Activated naive CD4-positive, alpha-beta T cell (primary cell): ENCODE results near the gene UMPS.

Experiments
- DNase-seq, 4 experiments: peaks; one replicate each; lab custom pipeline; 2025; lab: John Stamatoyannopoulos, UW

UMPS gene

GRCh38 chr3:124730129-124730940 lies at the start of gene UMPS:
TSS of gene UMPS (plus strand) at chr3:124730452. CDS start at chr3:124730472, 20 bp downstream.
- peak; percentile 69 to 87 (median 82) for DNase-seq

DNA sequence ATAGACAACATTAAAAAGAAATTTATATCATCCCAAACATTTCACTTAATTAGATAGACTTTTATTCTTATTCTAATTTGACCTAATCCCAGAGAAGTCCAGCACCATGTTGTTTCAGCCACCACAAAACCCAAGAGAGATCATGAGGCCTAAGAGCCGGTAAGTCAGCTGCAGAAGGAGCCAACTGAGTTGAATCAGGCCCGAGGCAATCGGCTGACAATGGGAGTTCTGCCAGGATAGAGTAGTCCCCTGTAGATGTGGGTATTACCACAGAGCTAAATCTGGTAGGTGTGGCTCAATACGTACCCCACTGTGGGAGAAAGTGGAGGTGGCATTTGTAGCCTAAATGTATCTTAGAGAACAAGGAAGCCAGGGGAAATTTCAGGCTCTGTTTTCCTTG lies 49.7 kb upstream of the UMPS start:
- DNase-seq, result no peak

- no peak for DNase-seq
Observed at GRCh38 chr3:124682263-124682662, 48.0 kb upstream of the UMPS start.

DNA sequence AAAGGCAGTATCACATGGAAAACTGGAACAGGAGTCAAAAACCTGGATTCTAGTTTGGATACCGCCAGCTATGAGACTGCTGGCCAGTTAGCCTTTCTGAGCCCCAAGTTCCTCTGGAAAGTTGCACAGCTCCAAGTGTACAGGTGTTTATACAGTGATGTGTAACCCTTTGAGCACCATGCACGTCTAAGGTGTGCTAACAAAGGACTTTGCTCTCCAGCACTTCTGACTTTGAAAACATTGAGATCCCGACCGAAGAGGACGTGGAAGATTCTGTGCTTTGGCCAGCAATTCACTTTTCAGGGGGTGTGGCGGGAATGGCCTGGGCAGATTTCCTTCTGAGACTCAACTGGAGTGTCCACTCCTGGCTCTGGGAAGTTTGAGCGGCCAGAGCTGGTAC lies 45.8 kb upstream of the UMPS start:
- no peak for DNase-seq

- no peak for DNase-seq
Observed at GRCh38 chr3:124685067-124685466, 45.2 kb upstream of the UMPS start.

- no peak for DNase-seq
Observed at GRCh38 chr3:124685481-124685880, 44.8 kb upstream of the UMPS start.

GRCh38 chr3:124686028-124686670 lies 44.1 kb upstream of the UMPS start:
- no peak for DNase-seq

DNA sequence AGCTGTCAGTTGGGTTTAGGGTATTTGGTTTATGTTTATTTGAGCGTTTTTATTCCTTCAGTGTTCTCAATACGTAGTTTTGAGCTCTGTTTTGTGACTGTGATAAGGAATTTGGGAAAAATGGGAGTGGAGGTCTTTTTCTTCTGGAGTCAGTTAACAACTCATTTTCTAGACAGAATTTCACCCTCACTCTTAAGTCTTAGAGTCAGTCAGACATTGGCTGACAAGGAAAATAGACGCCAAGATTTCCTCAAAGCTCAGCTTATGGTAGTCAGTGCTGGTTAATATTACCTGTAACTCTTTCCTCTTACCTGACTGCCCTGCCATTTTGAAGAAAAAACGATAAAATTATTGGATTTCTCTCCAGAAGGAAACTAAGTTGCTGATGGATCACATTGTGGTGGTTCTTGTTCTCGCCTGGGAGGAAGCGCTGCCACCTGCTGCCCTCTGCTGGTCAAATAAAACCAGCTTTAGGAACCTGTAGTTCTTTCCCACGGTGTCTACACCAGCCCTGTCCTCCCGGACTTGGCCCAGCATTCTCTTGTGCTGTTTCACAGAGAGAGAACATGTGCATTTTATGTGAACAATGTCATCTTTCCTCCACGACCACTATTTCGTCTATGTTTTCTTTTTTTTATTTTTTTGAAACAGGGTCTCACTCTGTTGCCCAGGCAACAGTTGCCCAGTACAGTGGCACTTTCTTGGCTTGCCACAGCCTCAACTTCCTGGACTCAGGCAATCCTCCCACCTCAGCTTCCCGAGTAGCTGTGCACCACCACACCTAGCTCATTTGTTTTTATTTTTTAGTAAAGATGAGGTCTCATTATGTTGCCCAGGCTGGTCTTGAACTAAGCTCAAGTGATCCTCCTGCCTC lies 41.4 kb upstream of the UMPS start:
- peak; percentile 14 to 43 (median 29) for DNase-seq

- no peak for DNase-seq
Observed at GRCh38 chr3:124691599-124691998, 38.7 kb upstream of the UMPS start.

- DNase-seq, result no peak
Observed at GRCh38 chr3:124694486-124694885, 35.8 kb upstream of the UMPS start.

DNA sequence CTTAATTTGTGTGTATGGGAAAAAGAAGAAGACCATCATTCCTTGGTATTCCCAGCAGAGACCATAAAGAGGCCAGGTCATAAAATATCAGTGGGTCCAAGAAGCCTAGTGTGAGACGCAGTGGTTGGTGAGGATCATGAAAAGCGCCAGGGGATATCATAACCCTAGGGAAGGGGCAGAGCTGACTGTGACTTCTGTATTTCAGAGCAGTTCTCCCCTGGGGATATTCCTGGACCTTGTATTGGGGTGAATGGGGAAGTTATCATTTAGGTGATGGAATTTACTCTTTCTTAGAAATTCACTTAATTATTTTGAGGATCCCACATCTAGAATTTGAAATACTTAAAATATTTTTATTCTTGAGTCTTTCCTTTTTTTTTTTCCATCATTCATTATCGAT lies 34.9 kb upstream of the UMPS start:
- DNase-seq, result no peak

DNA sequence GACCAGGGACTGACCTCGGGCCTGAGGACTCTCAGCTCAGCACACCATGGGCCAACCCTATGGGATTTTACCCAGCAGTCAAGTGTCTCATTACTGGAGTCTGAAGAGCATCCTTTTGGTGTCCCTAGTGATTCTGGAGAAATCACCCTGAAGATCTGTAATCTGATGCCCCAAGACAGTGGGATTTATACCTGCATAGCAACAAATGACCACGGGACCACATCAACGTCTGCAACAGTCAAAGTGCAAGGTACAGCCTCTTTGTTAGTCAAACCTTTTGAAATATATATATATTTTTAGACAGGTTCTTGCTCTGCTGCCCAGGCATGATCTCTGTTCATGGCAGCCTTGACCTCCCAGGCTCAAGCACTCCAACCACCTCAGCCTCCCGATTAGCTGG lies 34.2 kb upstream of the UMPS start:
- no peak for DNase-seq

GRCh38 chr3:124697302-124697701 lies 33.0 kb upstream of the UMPS start:
- no peak for DNase-seq

DNA sequence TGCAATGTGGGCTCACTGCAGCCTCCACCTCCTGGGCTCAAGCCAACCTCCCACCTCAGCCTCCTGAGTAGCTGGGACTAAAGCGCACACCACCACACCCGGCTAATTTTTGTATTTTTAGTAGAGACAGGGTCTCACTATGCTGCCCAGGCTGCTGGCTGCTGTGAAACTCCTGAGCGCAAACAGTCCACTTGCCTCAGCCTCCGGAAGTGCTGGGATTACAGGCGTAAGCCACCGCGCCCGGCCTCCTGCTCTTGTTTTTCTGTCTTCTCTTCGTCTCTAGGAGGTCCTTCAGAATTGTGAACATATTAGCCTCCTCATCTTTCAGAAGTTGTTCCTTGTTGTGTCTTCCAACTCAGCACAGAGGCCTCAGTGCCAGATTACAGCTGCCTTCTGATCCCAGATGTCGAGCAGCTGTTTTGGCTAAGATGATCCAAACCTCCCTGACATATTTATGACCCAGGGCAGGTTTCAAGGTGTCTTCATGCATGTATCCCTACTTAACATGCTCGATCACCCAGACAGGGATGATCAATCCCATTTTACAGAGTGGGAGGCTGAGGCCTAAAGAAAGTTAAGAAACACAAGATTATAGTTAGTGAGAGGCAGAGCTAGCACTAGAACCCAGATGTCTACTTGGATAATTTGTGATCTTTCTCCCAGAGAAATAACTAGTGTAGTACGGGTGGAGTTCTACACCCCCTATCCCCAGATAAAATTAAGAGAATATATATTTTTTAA lies 32.1 kb upstream of the UMPS start:
- DNase-seq, result no peak

GRCh38 chr3:124699051-124699450 lies 31.2 kb upstream of the UMPS start:
- no peak for DNase-seq

DNA sequence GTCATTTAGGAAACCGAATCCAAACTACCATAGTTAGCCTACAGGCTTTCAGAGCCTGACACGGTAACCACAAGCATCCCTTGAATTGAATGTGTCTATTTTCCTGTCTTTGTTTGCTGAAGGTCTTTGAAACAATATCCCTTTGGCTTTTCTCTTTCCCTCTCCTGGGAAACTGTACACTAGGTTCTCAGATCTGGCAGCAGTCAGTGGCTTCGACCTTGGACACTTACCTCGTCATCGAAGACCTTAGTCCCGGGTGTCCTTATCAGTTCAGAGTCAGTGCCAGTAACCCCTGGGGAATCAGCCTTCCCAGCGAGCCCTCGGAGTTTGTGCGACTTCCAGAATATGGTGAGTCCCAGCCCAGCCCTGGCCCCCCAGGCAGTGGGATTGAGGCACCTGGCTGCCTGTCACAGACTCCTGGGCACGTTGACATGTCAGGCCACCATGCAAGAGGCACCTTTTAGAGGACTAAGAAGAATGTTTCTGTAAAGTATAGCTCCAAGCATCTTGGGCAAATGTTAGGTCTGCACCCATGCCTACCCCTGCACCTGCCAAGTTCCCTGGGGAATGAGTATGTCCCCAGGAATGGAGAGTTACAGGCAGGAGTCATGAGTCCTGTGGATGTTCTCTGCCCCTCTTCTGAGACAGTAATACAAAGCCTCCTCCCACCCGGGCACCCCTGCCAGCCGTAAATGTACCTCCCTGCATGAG lies 30.4 kb upstream of the UMPS start:
- no peak for DNase-seq

- no peak for DNase-seq
Observed at GRCh38 chr3:124700880-124701684, 29.2 kb upstream of the UMPS start.

GRCh38 chr3:124701687-124702086 lies 28.6 kb upstream of the UMPS start:
- no peak for DNase-seq

DNA sequence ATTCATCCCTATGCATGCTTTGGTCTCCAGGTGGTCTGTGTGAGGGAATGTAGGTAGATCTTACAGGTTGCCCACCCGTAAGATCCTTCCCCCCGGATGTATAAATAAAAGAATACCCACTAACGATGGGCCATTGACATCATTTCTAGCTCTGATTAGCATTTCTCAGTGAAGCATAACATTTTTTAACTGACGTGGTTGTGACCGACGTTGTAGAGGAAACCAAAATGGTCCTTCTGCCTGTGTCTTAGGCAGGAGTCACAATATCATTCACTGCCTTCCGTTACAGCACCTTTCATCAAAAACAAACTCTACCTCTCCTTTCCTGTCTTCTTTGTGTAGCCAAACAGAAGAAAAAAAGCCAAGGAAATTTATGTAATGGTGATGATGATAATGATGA lies 27.3 kb upstream of the UMPS start:
- DNase-seq, result no peak

DNA sequence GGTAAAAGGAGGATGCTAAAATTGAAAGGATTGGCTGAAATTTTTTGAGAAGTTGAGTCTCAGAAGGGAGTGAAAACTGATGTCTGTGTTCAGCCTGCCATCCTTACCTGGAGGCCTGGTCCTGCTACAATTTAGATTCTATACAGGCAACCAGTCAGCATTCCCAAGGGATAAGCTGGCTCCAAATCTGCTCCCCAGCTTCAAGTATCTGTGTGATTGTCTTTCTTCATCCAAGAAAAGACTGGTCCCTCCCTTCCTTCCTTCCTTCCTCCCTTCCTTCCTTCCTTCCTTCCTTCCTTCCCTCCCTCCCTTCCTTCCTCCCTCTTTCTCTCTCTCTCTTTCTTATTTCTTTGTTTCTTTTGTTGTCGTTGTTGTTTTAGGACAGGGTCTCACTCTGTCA lies 24.7 kb upstream of the UMPS start:
- DNase-seq, result no peak
